ENCODE data around the gene SLC34A3. TPM values are rescaled to one million over a fixed set of nuclear protein-coding genes. Genes with fewer than 3 reads are reported as not detected.
A peak's percentile ranks its signal among the peaks of the same experiment; 100 is the strongest.

Gene SLC34A3
- total RNA-seq, 4 donors from 2014 or later = not detected

- no peaks in the 10 kb centered on the region for H3K27me3 ChIP-seq
- ATAC-seq = no peak
- WGBS, 2 donors (ENCODE audit: low coverage in 1 of 2) = 70% methylated on average over 3 of the region's 3 CpGs; no CpG with 5 or more reads in 1 of the 2 donors
- TF ChIP-seq POLR2AphosphoS5 (IDR thresholded peaks at IDR 0.05) (no peak), POLR2A (IDR thresholded peaks at IDR 0.05) (no peak), EP300 (IDR thresholded peaks at IDR 0.05) (no peak), CTCF (IDR thresholded peaks at IDR 0.05) (no peak)
- H3K4me1 ChIP-seq = peaks cover 6 to 79% (median 30%) of the 10 kb centered on the region in 3 donors
- H3K9me3 ChIP-seq = no peaks in the 10 kb centered on the region
- H3K36me3 ChIP-seq = peaks cover 0 to 29% of the 10 kb centered on the region in 2 donors
- H3K27ac ChIP-seq = peak overlapping the region in 3 of 4 donors; percentile 16 to 99 (median 97)
- H3K4me3 ChIP-seq = no peak overlapping the region
Observed at GRCh38 chr9:137191245-137191644, 39.5 kb upstream of the SLC34A3 start.

- H3K27me3 ChIP-seq = no peaks in the 10 kb centered on the region
- peaks cover 6 to 74% (median 24%) of the 10 kb centered on the region in 3 donors for H3K4me1 ChIP-seq
- no peak overlapping the region for H3K4me3 ChIP-seq
- no peaks in the 10 kb centered on the region for H3K9me3 ChIP-seq
- no peak for ATAC-seq
- H3K36me3 ChIP-seq = peaks cover 0 to 26% of the 10 kb centered on the region in 2 donors
- WGBS, 2 donors (ENCODE audit: low coverage in 1 of 2) = no CpG with 5 or more reads among the region's 22 CpGs
- H3K27ac ChIP-seq = peak overlapping the region in 2 of 4 donors; percentile 16 to 97
- TF ChIP-seq POLR2A (IDR thresholded peaks at IDR 0.05) = no peak
- TF ChIP-seq CTCF (IDR thresholded peaks at IDR 0.05) = no peak
- no peak for TF ChIP-seq POLR2AphosphoS5 (IDR thresholded peaks at IDR 0.05)
Observed at GRCh38 chr9:137191691-137192447, 38.8 kb upstream of the SLC34A3 start.

- H3K4me3 ChIP-seq = no peak overlapping the region
- H3K36me3 ChIP-seq = peaks cover 0 to 26% of the 10 kb centered on the region in 2 donors
- H3K27me3 ChIP-seq = no peaks in the 10 kb centered on the region
- no peaks in the 10 kb centered on the region for H3K9me3 ChIP-seq
- 67 to 69% methylated on average over 1 to 3 of the region's 10 CpGs for WGBS, 2 donors (ENCODE audit: low coverage in 1 of 2)
- TF ChIP-seq POLR2AphosphoS5 (IDR thresholded peaks at IDR 0.05) (no peak), POLR2A (IDR thresholded peaks at IDR 0.05) (no peak), EP300 (IDR thresholded peaks at IDR 0.05) (no peak), CTCF (IDR thresholded peaks at IDR 0.05) (no peak)
- no peak for ATAC-seq
- peaks cover 6 to 74% (median 19%) of the 10 kb centered on the region in 3 donors for H3K4me1 ChIP-seq
- peak overlapping the region in 1 of 4 donors; percentile 14 for H3K27ac ChIP-seq
Observed at GRCh38 chr9:137192448-137192780, 38.3 kb upstream of the SLC34A3 start.

GRCh38 chr9:137192859-137193258, 37.8 kb upstream of the SLC34A3 start:
- TF ChIP-seq POLR2AphosphoS5 (IDR thresholded peaks at IDR 0.05) = no peak
- peak overlapping the region in 1 of 4 donors; percentile 14 for H3K27ac ChIP-seq
- H3K4me3 ChIP-seq = no peak overlapping the region
- WGBS, 2 donors (ENCODE audit: low coverage in 1 of 2) = no CpG with 5 or more reads among the region's 2 CpGs
- H3K27me3 ChIP-seq = no peaks in the 10 kb centered on the region
- H3K36me3 ChIP-seq = peaks cover 0 to 26% of the 10 kb centered on the region in 2 donors
- H3K4me1 ChIP-seq = peaks cover 6 to 74% (median 14%) of the 10 kb centered on the region in 3 donors
- no peak for ATAC-seq
- H3K9me3 ChIP-seq = no peaks in the 10 kb centered on the region

- Histone ChIP-seq H3K36me3 (peaks cover 0 to 26% of the 10 kb centered on the region in 2 donors), H3K4me1 (peaks cover 6 to 81% (median 20%) of the 10 kb centered on the region in 3 donors), H3K4me3 (no peak overlapping the region), H3K27ac (no peak overlapping the region), H3K27me3 (no peaks in the 10 kb centered on the region), H3K9me3 (no peaks in the 10 kb centered on the region)
- no peak for ATAC-seq
- 90% methylated on average over 2 of the region's 14 CpGs; no CpG with 5 or more reads in 1 of the 2 donors for WGBS, 2 donors (ENCODE audit: low coverage in 1 of 2)
- no peak for TF ChIP-seq CTCF (IDR thresholded peaks at IDR 0.05)
- TF ChIP-seq EP300 (IDR thresholded peaks at IDR 0.05) = no peak
- no peak for TF ChIP-seq POLR2A (IDR thresholded peaks at IDR 0.05)
- no peak for TF ChIP-seq POLR2AphosphoS5 (IDR thresholded peaks at IDR 0.05)
Observed at GRCh38 chr9:137193771-137194170, 36.9 kb upstream of the SLC34A3 start.
